GM23338 (cell line): ENCODE measurements around the gene AGPAT4.

Experiments used
- CREB1 ChIP-seq: fragments of 250-450 bp; sonication (Bioruptor Pico); IDR thresholded peaks from 2 replicates; pipeline ENCODE4 v1.5.0; 2020; ENCODE audit warnings: low read depth, mild to moderate bottlenecking, moderate library complexity
- CTCF ChIP-seq, 2 experiments: fragments of 200-600 bp in 1 of 2; sonication (generic) in 1 of 2; conservative IDR thresholded peaks; 2 replicates each; pipeline versions ENCODE4 v1.5.1 to v1.6.1; 2016 to 2017; ENCODE audit warnings: antibody characterized with exemption in 2 of 2, low read depth in 2 of 2, mild to moderate bottlenecking in 2 of 2, moderate library complexity in 1 of 2
- ETS1 ChIP-seq: IDR thresholded peaks from 2 replicates; pipeline ENCODE4 v1.6.1; 2016; ENCODE audit warnings: antibody characterized with exemption
- EZH2 ChIP-seq: fragments of 200-600 bp; sonication (generic); IDR thresholded peaks from one replicate; pipeline ENCODE4 v1.8.0; 2017; ENCODE audit warnings: antibody characterized with exemption, mild to moderate bottlenecking, low read depth; ENCODE audit not compliant: unreplicated experiment
- POLR2AphosphoS5 ChIP-seq: IDR thresholded peaks from 2 replicates; pipeline ENCODE4 v1.6.1; 2016; ENCODE audit warnings: antibody characterized with exemption, low read depth
- REST ChIP-seq: IDR thresholded peaks from one replicate; pipeline ENCODE4 v1.6.1; 2018; ENCODE audit warnings: antibody characterized with exemption; ENCODE audit not compliant: unreplicated experiment
- STAT1 ChIP-seq: IDR thresholded peaks from one replicate; pipeline ENCODE4 v1.6.1; 2016; ENCODE audit warnings: antibody characterized with exemption; ENCODE audit not compliant: unreplicated experiment
- ZNF114 ChIP-seq: fragments of 250-450 bp; sonication (Bioruptor Pico); IDR thresholded peaks from 2 replicates; pipeline ENCODE4 v1.5.0; 2020; ENCODE audit warnings: mild to moderate bottlenecking, moderate library complexity
- ZNF331 ChIP-seq: fragments of 250-450 bp; sonication (Bioruptor Pico); IDR thresholded peaks from 2 replicates; pipeline ENCODE4 v1.5.0; 2020; ENCODE audit warnings: low read depth, mild to moderate bottlenecking, moderate library complexity

- TF ChIP-seq CTCF (conservative IDR thresholded peaks at IDR 0.05; ENCODE audit: low read depth in 2 of 2) (no peak), POLR2AphosphoS5 (no peak), EZH2 (no peak), REST (no peak), ZNF114 (CRISPR knock-in tag) (no peak), ZNF331 (CRISPR knock-in tag) (no peak), STAT1 (no peak), ETS1 (no peak), CREB1 (CRISPR knock-in tag) (no peak)
These were observed 133.3 kb downstream of the AGPAT4 start for GRCh38 chr6:161140554-161140875.
